GM19455 (cell line): Measurements from ENCODE around the gene EPPIN.
"Not testable (repeated sequence)": the region's sequence is repeated elsewhere in the genome, so short reads cannot be mapped to it uniquely, and the experiment has no call there.

Experiments
- ATAC-seq: cut with Tn5 transposase; IDR thresholded peaks from one replicate; pipeline ENCODE4 v1.9.1; 2021; ENCODE audit not compliant: unreplicated experiment

EPPIN gene

GRCh38 chr20:45547206-45547770 lies at the start of gene EPPIN:
Gene EPPIN (minus strand): TSS chr20:45547401. CDS start chr20:45547357, 44 bp downstream.
- ATAC-seq = no peak

DNA sequence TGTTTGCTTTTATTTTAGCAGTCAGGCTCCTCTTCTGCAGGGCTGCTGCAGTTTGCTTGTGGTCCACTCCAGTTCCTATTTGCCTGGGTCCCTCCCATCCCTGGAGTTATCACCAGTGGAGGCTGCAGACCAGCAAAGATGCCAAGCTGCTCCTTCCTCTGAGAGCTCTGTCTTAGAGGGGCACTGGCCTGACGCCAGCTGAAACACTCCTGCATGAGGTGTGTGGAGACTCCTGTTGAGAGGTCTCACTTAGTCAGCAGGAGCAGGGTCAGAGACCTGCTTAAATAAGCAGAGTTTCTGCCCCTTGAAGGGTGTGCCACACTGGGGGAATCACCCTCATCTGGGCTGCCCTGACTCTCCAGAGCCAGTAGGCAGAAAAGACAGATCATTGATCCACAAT lies 48.0 kb upstream of the EPPIN start:
- ATAC-seq = no peak

GRCh38 chr20:45593498-45593897 lies 46.3 kb upstream of the EPPIN start:
- no peak for ATAC-seq

DNA sequence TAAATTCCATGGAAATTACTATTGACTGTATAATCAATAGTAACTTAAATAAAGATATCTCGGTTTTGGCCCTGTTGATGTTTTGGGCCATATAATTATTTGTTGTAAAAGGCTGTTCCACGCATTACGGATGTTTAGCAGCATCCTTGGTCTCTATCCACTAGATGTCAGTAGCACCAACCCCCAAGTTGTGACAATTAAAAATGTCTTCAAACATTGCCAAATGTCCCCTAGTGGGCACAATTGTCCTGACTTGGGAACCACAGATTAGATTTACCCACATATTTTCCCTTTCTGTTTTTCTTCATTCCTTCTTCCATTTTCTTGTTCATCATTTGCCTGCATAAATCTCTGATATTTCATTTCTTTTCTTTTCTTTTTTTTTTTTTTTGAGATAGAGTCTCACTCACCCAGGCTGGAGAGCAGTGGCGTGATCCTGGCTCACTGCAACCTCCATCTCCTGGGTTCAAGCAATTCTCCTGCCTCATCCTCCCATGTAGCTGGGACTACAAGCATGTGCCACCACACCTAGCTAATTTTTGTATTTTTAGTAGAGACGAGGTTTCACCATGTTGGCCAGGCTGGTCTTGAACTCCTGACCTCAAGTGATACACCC lies 45.5 kb upstream of the EPPIN start:
- ATAC-seq = no peak

GRCh38 chr20:45589725-45590124 lies 42.5 kb upstream of the EPPIN start:
- no peak for ATAC-seq

DNA sequence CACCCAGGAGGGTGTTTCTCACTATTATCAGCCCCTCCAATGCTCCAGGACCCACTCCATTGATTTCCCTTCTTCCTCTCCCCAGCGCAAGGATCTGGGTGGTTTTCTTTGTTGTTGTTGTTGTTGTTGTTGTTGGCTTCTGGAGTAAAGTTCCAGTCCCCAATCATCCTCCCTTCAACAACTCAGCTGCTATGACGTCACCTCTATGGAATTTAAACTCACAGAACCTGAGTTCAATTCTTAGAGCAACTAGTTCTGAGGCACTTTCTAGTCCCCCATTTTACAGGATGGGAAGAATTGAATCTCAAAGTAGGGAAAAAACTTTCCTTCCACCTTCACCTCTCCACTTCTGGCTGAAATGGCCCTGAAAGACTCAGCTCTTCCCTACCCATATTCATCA lies 41.6 kb upstream of the EPPIN start:
- ATAC-seq = no peak

DNA sequence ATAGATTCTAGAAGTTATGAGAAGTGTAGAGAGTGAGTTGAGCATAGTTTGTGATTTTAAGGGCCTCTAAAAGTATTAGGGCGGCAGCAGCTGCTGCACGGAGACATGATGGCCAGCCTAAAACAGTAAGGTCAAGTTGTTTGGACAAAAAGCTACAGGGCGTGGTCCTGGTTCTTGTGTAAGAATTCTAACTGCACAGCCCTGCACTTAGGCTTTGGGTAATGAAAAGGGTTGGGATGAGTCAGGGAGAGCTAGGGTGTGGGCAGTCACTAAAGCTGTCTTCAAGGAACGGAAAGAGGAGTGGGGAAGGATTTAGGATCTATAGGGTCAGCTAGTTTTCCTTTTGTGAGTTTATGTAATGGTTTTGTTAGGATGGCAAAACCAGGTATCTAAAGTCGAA lies 38.8 kb upstream of the EPPIN start:
- ATAC-seq = not testable (repeated sequence)

DNA sequence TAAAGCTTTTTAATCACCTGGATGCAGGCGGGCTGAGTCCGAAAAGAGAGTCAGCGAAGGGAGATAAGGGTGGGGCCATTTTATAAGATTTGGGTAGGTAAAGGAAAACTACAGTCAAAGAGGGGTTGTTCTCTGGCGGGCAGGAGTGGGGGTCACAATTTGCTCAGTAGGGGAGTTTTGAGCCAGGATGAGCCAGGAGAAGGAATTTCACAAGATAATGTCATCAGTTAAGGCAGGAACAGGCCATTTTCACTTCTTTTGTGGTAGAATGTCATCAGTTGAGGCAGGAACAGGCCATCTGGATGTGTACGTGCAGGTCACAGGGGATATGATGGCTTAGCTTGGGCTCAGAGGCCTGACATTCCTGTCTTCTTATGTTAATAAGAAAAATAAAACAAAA lies 37.1 kb upstream of the EPPIN start:
- not testable (repeated sequence) for ATAC-seq

GRCh38 chr20:45583502-45583901 lies 36.3 kb upstream of the EPPIN start:
- no peak for ATAC-seq

DNA sequence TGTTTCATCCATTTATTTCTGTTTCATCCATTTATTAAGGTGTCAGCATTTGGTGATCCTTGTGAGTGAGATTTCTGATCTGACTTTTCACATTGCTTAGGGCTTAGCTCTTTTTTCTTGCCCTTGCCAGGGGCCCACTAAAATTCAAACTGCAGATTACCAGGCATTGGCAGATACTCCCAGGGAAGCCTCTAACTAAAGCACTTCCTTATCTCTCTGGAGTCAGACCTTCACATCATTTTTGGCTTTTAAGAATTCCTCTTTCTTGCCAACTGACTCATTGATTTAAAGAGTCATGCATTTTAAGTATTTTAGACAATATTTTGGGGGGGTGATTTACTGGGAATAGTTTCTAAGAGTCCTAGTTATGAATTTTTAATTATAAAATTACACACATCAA lies 34.5 kb upstream of the EPPIN start:
- no peak for ATAC-seq

DNA sequence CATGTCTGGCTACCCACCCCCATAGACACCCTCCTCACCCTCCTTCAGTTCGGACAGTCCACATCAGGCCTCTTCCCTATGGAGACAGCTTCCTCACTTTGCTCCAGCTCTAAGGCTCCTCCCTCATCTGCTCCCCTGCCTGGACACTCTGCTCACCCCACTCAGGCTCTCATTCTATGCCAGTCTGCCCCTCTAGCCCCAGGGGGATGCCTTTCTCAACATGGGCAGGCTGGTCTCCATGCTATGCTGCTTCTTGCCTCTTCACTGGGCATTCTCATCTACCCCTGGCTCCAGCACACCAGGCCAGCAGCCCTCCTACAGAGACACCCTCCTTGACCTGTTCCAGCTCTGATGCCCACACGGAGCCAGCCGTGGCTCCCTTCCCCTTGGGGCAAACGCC lies 32.0 kb upstream of the EPPIN start, which contains the start of gene WFDC8:
TSS of gene WFDC8 (minus strand) at position 101 of the 400 bp plus-strand sequence. CDS start at position 64, 37 bp downstream.
- ATAC-seq = no peak

DNA sequence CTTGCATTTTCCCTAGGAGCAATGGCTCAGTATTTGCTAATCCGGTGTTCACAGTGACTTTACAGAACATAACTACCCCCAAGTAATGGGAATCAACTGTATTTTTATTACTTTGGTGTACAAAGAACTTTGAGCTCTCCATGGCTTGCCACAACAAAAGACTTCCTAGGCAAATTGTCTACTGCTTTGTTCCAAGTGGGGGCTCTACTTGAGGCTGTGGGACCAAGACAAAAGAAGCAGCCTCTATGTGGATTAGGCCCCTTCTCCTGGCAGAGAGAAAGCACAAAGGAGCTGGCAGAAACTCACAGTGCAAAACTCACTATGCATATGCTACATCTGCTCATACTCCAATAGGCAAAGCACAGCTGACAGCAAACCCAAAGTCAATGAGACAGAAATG lies 31.0 kb upstream of the EPPIN start:
- no peak for ATAC-seq

DNA sequence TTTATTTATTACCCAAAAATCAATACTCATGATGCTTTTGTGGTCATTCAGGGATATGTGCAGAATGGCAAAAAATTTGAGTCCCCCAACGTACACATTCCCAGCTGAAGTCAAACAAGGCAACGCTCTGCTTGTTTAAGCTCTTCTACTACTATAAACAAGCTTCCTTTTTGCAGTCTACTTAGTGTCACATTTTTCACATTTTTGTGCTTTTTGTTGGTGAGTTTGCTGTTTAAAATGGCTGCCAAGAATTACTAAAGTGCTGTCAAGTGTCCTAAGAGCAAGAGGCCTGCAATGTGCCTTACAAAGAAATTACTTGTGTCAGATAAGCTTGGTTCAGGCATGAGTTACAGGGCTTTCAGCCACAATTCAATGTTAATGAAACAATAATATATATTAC lies 29.8 kb upstream of the EPPIN start:
- no peak for ATAC-seq

- no peak for ATAC-seq
Observed at GRCh38 chr20:45575931-45576330, 28.7 kb upstream of the EPPIN start.

- ATAC-seq = not testable (repeated sequence)
Observed at GRCh38 chr20:45569650-45570049, 22.4 kb upstream of the EPPIN start.

DNA sequence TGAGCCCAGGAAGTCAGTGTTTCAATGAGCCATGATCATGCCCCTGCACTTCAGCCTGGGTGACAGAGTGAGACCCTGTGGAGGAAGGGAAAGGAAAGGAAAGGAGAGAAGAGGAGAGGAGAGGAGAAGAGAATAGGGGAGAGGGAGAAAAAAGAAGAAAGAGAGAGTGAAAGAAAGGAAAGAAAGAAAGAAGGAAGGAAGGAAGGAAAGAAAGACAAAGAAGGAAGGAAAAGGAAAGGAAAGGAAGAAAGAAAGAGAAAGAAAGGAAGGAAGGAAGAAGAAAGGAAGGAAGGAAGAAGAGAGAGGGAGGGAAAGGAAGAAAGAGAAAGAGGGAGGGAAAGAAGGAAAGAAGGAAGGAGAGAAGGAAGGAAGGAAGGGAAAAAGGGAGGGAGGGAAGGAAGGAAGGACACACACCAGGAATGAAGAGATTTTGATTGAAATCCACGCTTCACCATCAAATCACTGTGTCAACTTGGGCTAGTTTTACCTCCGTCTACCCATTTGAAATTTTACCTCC lies 17.6 kb upstream of the EPPIN start:
- ATAC-seq = no peak

DNA sequence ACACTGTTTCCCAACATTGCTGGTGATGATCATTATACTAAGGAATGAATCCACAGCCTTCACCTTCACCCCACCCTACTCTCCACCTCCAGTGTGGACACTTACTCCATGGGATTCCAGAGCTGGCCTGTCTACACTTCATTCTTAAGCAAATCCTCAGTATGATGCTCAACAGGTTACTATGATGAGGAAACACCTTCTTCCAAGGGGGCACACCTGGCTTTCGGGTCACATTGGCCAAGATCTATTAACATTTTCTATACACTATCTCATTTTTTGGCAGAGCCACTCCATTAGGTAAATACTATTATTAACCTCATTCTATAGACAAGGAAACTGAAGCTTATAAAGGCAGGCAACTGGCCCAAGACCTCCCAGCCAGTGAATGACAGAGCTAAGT lies 8.0 kb upstream of the EPPIN start:
- ATAC-seq = no peak

GRCh38 chr20:45552456-45552855 lies 5.3 kb upstream of the EPPIN start:
- no peak for ATAC-seq

- no peak for ATAC-seq
Observed at GRCh38 chr20:45550765-45551164, 3.6 kb upstream of the EPPIN start.

- no peak for ATAC-seq
Observed at GRCh38 chr20:45548410-45548809, 1.2 kb upstream of the EPPIN start.

- no peak for ATAC-seq
Observed at GRCh38 chr20:45545754-45546453, 1.3 kb downstream of the EPPIN start.

DNA sequence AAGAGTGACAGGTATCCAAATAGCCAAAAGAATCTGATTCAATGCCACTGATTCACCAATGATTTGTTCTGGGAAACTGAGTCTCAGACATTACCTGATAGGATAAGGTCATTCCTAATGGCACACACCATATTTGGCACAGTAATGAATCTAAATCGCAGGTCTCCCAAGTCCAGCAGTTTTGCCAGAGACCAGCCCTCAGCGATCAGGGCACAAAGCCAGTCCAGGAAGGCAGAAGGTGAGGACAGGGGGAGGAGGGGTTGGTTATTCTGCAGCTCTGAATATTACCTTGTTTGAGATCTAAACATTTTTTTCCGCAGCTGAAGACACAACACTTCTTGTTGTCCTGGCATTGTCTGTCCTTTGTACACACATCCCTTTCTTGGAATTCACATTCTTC lies 1.9 kb downstream of the EPPIN start:
- ATAC-seq = no peak
